Neural progenitor cell (in vitro differentiated cells): ENCODE data around the gene RASGRF2.

Experiments
- EZH2 ChIP-seq: fragments of 200-600 bp; sonication (generic); IDR thresholded peaks from 2 replicates; pipeline ENCODE4 v1.6.1; 2017; ENCODE audit warnings: antibody characterized with exemption, mild to moderate bottlenecking, moderate library complexity
- EZH2phosphoT487 ChIP-seq: fragments of 200-600 bp; sonication (generic); IDR thresholded peaks from 2 replicates; pipeline ENCODE4 v1.6.1; 2017; ENCODE audit warnings: antibody characterized with exemption
- TF ChIP-seq, protein P1 (sequence below): fragments of 200-600 bp; sonication (generic); IDR thresholded peaks from 2 replicates; pipeline ENCODE4 v1.5.1; 2017; ENCODE audit warnings: antibody characterized with exemption, mild to moderate bottlenecking

DNA sequence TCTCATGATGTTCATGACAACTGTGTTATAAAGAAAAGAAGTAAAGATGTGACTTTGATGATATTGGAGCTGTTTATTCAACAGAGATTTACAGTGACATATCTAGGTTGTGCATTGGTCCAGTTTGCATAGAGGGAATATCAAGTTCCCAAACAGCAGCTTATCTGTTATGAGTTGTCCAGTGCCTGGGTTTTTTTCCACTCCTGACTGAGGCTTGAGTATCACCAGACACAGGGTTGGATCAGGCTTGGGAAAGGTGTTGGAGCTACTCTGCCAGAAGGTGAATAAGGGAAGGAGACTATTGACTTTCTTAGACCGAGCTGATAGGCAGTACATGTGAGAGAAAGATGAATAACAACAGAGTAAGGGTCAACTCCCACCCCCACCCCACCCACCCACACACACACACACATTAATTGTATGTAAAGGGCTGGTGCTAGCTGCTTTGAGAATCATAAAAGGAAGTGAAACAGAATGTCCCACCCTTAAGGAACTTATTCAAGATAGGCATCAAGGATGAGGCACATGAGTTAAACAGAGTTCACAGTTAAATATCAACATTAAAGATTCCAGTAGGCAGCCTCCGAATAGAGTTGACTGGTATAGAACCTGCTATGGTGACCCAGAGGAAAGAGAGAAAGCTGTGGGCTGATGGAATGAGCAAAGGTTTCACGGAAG is 33.0 kb upstream of the RASGRF2 start:
- TF ChIP-seq, protein P1, sequence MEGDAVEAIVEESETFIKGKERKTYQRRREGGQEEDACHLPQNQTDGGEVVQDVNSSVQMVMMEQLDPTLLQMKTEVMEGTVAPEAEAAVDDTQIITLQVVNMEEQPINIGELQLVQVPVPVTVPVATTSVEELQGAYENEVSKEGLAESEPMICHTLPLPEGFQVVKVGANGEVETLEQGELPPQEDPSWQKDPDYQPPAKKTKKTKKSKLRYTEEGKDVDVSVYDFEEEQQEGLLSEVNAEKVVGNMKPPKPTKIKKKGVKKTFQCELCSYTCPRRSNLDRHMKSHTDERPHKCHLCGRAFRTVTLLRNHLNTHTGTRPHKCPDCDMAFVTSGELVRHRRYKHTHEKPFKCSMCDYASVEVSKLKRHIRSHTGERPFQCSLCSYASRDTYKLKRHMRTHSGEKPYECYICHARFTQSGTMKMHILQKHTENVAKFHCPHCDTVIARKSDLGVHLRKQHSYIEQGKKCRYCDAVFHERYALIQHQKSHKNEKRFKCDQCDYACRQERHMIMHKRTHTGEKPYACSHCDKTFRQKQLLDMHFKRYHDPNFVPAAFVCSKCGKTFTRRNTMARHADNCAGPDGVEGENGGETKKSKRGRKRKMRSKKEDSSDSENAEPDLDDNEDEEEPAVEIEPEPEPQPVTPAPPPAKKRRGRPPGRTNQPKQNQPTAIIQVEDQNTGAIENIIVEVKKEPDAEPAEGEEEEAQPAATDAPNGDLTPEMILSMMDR, result no peak
- no peak for TF ChIP-seq EZH2
- no peak for TF ChIP-seq EZH2phosphoT487
